Measurements from ENCODE around the gene CHML.

CHML gene

GRCh38 chr1:241647658-241648057 lies 7.5 kb upstream of the CHML start:
- in situ Hi-C loops (cut with MboI; ENCODE audit: low sequenced_read_pairs), result no loop called here

- in situ Hi-C loops (cut with MboI; ENCODE audit: low sequenced_read_pairs), result no loop called here
Observed at GRCh38 chr1:241646201-241646600, 6.0 kb upstream of the CHML start.

GRCh38 chr1:241645199-241645598 lies 5.0 kb upstream of the CHML start:
- in situ Hi-C loops (cut with MboI; ENCODE audit: low sequenced_read_pairs), result no loop called here

- in situ Hi-C loops (cut with MboI; ENCODE audit: low sequenced_read_pairs), result no loop called here
Observed at GRCh38 chr1:241644259-241644658, 4.1 kb upstream of the CHML start.

GRCh38 chr1:241642593-241642944 lies 2.4 kb upstream of the CHML start:
- in situ Hi-C loops (cut with MboI; ENCODE audit: low sequenced_read_pairs), result no loop called here

GRCh38 chr1:241641773-241642592 lies 1.8 kb upstream of the CHML start:
- in situ Hi-C loops (cut with MboI; ENCODE audit: low sequenced_read_pairs), result no loop called here

- in situ Hi-C loops (cut with MboI; ENCODE audit: low sequenced_read_pairs), result no loop called here
Observed at GRCh38 chr1:241640867-241641622, 876 bp upstream of the CHML start.

- in situ Hi-C loops (cut with MboI; ENCODE audit: low sequenced_read_pairs), result no loop called here
Observed at GRCh38 chr1:241639623-241640148, 483 bp downstream of the CHML start.

GRCh38 chr1:241638909-241639622 lies 1.1 kb downstream of the CHML start:
- in situ Hi-C loops (cut with MboI; ENCODE audit: low sequenced_read_pairs), result no loop called here

GRCh38 chr1:241638099-241638682 lies 2.0 kb downstream of the CHML start:
- in situ Hi-C loops (cut with MboI; ENCODE audit: low sequenced_read_pairs), result no loop called here

- in situ Hi-C loops (cut with MboI; ENCODE audit: low sequenced_read_pairs), result no loop called here
Observed at GRCh38 chr1:241637604-241638003, 2.6 kb downstream of the CHML start.

- in situ Hi-C loops (cut with MboI; ENCODE audit: low sequenced_read_pairs), result no loop called here
Observed at GRCh38 chr1:241637046-241637590, 3.1 kb downstream of the CHML start.

- in situ Hi-C loops (cut with MboI; ENCODE audit: low sequenced_read_pairs), result no loop called here
Observed at GRCh38 chr1:241636291-241636690, 3.9 kb downstream of the CHML start.

GRCh38 chr1:241635556-241636152 lies 4.5 kb downstream of the CHML start:
- in situ Hi-C loops (cut with MboI; ENCODE audit: low sequenced_read_pairs), result no loop called here

GRCh38 chr1:241632987-241633386 lies 7.2 kb downstream of the CHML start:
- in situ Hi-C loops (cut with MboI; ENCODE audit: low sequenced_read_pairs), result no loop called here

GRCh38 chr1:241631674-241632073 lies 8.5 kb downstream of the CHML start:
- in situ Hi-C loops (cut with MboI; ENCODE audit: low sequenced_read_pairs), result no loop called here

- in situ Hi-C loops (cut with MboI; ENCODE audit: low sequenced_read_pairs), result no loop called here
Observed at GRCh38 chr1:241630899-241631298, 9.3 kb downstream of the CHML start.

- in situ Hi-C loops (cut with MboI; ENCODE audit: low sequenced_read_pairs), result no loop called here
Observed at GRCh38 chr1:241630476-241630875, 9.7 kb downstream of the CHML start.

GRCh38 chr1:241630005-241630404 lies 10.2 kb downstream of the CHML start:
- in situ Hi-C loops (cut with MboI; ENCODE audit: low sequenced_read_pairs), result no loop called here
